GM19397 (cell line): ENCODE results near the gene KCNQ5.
"Not testable (repeated sequence)": the region's sequence is repeated elsewhere in the genome, so short reads cannot be mapped to it uniquely, and the experiment has no call there.

Source experiments
- ATAC-seq: cut with Tn5 transposase; IDR thresholded peaks from one replicate; pipeline ENCODE4 v1.9.1; 2021; ENCODE audit warnings: mild to moderate bottlenecking, moderate library complexity; ENCODE audit not compliant: unreplicated experiment

KCNQ5 gene

DNA sequence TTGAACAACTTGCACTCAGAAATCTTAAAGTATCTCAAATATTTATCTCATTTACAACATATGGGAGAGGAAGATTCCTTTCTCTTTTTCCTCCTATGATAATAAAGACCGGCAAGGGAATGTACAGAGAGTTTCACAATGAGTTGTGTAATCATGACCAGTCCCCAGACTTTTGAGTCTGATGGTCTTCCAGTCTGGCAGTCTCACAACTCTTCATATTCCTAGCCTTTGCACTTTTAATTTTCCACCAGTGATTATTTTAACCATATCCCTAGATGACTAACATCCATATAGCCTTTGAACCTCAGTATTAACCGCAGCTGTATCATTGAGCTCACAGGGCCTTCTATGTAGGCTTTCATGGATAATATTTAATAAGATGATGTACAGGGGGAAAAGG lies 324.9 kb downstream of the KCNQ5 start:
- ATAC-seq, result no peak

GRCh38 chr6:72947534-72947933 lies 325.7 kb downstream of the KCNQ5 start:
- ATAC-seq, result no peak

- no peak for ATAC-seq
Measured at GRCh38 chr6:72948153-72948552, 326.3 kb downstream of the KCNQ5 start.

DNA sequence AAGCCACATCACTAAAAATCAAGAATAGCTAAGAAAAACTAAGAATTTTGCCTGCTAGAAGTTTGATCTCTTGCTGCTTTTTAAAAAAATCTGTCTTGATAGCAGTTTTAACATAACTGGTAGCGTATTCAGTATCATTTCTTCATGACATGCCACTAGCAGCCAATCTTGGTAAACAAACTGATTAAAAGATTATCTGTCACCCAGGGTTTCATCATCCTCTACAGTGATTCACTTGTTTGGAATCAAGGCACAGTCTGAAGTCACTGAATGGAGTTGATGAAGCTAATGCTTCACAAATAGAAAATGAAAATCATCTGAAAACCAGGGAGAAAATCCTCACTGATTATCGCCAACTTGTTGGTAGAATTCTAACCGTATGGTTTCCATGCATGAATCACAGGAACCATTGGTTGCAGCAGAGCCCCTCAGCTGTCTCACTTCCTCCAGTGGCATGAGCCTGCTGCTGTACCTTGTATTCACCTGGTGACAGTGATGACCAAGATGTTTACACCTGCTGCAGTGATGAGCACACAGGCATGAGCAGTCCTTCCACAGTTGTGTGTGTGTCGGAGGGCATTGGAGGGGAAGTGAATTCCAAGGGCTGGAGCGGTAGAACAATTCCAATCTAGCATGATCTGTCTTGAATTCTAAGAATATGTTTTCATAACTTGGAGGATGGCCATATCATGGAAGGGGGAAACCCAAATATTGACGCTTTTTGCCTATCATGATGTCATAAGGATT lies 328.4 kb downstream of the KCNQ5 start:
- ATAC-seq, result no peak

DNA sequence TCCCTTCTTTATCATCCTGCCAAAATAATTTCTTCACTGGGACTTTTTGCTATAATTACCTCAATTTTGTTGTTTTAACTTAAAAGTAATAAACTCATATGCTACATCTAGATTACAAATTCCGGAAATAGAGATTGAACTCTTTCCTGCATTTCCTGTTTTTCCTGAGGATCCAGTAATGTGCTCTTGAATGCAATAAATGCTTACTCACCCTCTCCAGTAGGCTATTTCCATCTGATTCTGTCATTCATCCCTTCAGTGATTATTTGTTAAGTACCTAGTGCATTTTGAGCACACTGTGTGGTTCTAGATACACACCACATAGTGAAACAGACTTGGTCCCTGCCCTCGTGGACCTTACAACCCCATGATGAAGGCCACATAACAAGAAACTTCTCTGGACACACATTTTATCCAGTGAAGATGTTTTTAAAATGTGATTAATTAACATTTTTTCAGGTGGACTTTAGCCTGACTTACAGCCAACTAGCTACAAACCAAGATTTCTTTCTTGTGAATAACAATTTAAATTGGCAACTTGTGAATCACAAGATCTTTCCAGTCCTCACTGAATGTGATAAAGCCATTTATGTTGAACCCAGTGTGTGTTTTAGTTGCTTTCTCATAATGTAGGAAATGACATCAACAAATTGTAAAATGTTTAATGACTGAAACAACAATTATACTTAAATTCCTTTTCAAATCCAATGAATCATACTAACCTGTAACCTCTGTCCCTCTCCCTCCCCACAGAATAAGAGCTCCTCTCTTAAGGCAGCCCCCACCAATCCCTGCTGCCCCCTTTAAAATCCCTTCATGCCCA lies 331.2 kb downstream of the KCNQ5 start:
- ATAC-seq, result no peak

DNA sequence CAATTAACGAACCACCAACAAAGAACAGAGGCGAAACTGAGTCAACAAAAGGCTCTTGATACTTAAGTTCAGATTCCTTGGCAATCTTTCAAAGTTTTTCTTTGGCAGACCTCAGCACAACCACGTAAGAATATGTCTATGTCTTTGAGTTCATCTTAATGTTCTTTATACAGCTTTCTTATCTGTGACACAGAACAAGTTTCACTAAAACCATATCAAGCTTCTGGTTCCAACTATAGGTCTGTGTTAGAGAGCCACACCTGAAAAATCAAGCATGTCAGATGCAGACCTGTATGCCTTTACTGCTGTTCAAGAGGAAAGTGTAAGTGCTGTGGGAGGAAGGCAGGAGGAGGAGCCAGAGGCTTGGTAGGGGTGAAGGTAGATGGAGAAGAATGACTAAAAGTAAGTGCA lies 332.1 kb downstream of the KCNQ5 start:
- no peak for ATAC-seq

DNA sequence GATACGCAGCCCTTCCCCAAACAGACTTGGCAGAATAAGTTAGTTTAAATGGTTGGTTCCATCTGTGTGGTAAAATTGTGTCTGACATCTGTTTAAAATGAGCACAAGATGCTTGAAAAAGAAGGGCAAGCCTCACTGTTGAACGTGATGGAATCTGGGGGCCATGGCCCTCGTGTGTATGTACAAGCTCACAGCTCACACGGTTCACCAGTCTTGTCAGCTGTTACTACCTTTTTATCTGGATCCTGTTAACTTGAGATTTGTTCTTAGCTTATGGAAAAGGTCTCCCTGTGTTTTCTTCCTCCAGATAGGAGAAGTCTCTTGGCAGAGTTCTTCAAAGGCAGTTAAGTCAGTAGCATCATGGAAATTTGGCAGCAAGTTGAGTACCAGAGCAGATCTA lies 332.9 kb downstream of the KCNQ5 start:
- ATAC-seq, result no peak

DNA sequence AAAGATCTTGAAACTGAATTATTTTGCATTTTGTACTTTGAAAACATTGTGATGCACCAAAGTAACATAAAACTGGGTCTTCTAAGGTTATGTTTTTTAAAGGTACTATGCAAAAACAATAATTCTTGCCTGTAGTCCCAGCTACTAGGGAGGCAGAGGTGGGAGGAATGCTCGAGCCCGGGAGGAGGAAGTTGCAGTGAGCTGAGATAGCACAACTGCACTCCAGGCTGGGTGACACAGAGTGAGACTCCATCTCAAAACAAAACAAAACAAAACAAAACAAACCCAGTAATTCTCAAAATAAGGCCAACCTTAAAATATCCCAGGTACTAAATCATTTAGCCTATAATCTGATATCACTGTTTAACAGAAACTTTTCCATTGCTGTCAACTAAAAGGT lies 333.8 kb downstream of the KCNQ5 start:
- ATAC-seq, result no peak

GRCh38 chr6:72956272-72956671 lies 334.4 kb downstream of the KCNQ5 start:
- no peak for ATAC-seq

DNA sequence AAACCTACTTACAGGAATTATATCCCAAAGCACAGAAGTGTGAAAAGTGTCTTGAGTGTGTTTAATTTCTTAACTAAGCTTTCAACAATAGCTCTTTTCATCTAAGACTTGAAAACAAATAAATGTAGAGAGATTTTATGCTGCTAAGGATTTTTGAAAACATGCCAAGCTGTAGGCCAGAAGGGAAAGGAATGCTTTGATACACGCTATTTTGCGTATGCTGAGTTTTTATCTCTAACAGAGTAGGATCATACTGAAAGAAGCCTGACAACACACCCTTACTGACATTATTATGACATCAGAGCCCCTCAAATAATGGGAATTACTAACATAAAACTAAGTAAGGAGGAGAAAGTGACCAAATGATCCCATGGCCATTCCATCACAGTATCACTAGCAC lies 338.0 kb downstream of the KCNQ5 start:
- no peak for ATAC-seq

DNA sequence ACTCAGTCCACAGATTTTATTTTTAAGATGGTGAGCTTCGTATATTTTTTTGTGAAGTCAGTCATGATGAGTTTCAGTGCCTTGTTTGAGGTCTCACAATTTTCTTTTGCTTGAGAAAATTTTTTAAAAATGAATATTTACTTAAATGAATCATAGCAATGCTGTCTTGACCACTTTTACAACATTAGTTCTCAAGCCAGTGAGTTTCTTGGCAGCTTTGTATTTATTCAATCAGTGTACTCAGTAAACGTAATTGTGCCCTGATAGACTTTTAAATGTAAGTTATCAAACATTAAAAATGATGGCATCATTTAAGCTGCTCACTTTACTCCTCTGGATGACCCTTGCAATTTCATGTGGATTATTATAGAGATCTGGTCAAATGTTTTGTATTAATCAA lies 342.1 kb downstream of the KCNQ5 start:
- no peak for ATAC-seq

DNA sequence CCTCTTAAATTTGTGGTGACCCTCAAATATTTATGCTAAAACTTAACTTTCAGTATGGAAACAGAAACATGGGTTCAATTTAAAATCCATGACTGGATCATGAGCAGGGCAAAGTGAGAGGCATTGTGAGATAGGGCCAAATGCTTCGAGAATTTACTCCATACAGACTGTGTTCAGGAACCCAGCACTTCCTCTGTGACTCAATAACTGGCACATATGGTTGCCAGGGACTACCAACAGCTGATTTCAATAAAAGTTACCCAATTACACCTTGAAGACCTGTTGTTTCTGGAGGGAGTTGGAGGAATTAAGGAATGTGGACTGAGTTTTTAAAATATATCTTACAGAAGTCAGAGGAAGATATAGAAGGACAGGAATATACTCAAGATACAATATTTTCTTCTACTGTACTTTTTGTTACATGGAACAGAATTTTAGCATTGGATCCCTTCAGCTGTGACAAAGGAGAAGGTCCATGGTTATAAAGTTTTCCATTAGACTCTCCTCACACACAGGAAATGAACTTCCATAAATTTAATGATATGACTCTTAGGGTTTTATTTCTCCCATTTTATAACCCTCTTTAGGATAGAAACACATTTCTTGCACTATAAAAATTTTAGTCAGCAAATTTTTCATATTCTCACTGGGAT lies 344.9 kb downstream of the KCNQ5 start:
- ATAC-seq, result no peak

DNA sequence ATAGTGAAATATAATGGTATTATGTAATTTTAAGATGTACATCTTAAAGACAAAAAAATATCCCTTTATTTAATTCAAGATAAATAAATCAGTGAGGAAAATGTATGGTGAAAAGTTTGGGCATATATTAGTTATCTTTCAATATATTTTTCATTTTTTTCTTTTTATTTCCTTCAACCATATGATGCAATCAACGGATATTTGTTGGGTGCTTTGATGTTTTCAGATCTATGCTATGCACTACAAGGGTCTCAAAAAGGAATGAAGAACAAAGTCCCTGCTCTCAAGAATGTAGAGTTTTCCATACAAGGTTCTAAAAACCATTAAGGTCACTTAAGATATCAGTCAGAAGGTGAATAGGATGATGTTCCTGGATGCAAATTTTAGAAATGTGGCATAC lies 345.5 kb downstream of the KCNQ5 start:
- ATAC-seq, result no peak

DNA sequence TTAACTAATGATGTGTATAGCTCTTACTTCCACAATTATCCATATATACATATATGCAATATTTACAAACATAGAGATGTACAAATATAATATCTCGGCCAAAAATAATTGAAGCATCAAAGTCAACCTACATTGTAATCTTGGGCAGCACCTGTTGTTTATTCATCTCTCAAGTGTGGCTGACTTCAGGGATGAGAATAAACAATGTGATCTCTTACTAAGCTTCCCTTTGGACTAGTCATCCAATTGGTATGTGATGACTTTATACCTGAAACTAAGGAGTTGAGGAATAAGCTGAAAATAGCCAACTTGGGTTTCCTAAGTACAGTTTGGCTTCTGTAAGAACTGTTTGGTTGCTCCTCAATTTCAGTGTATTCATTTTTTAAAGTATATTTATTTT lies 346.8 kb downstream of the KCNQ5 start:
- no peak for ATAC-seq

- ATAC-seq, result no peak
Measured at GRCh38 chr6:72969666-72970065, 347.8 kb downstream of the KCNQ5 start.

DNA sequence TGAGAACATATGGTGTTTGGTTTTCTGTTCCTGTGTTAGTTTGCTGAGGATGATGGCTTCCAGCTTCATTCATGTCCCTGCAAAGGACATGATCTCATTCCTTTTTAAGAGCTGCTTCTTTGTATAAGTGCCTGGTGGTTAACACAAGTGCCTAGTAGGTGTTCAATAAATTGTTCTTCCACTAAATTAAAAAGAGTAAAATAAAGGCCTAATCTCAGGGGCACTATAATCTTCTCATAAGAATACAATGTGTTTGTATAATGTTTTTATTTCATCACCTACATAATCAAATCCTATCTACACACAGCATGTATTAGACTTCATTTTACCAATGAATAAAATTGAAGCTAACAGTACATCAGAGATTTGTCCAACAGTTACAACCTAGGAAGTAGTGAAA lies 350.7 kb downstream of the KCNQ5 start:
- no peak for ATAC-seq

- ATAC-seq, result no peak
Measured at GRCh38 chr6:72974276-72974675, 352.4 kb downstream of the KCNQ5 start.

DNA sequence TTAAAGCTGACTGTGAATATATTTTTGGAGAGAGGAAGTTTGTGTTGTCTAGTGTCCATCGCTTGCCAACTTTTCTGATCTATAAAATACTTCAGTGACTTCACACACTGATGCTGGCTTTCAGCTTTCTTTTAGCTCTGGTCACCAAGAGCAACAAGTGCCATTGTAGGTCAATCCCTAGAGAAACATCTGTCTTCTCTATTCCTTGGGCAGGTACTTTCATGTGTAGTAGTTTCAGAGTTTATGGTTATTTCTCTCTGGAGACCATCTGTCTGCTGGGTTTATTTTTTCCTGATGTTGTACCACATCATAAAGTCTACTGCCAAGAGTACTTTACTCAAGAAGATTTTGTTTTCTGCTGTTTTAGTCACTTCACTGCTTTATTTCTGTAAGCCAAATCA lies 353.5 kb downstream of the KCNQ5 start:
- ATAC-seq, result peak; percentile 58

- ATAC-seq, result no peak
Measured at GRCh38 chr6:72976484-72976883, 354.6 kb downstream of the KCNQ5 start.

- peak; percentile 69 for ATAC-seq
Measured at GRCh38 chr6:72977114-72977513, 355.2 kb downstream of the KCNQ5 start.

- ATAC-seq, result not testable (repeated sequence)
Measured at GRCh38 chr6:72978808-72979207, 356.9 kb downstream of the KCNQ5 start.
